ENCODE data around the gene TSR1. TPM values are rescaled to one million over a fixed set of nuclear protein-coding genes. Genes with fewer than 3 reads are reported as not detected.

TSR1 gene
- total and polyA plus RNA-seq, 9 of the 15 experiments (the other 6 are each of a cell fraction or from before 2014, with no cell fraction given): 16.4 to 87.5 (median 55.2) TPM

GRCh38 chr17:2336215-2336851, at the start of gene TSR1 (continued):
- peak; percentile 38 for TF ChIP-seq CREB1 (IDR thresholded peaks at IDR 0.05)
- TF ChIP-seq CREB1 (CRISPR knock-in tag; IDR thresholded peaks at IDR 0.05): 0 out of 2 replicates have a peak, but pooled peaks have one; percentile 12
- no peak for TF ChIP-seq FIP1L1 (IDR thresholded peaks at IDR 0.05; ENCODE audit: low read depth, low read length, poor library complexity, severe bottlenecking)
- TF ChIP-seq DDX20 (tag; IDR thresholded peaks at IDR 0.05; ENCODE audit: low read depth): no peak
- TF ChIP-seq MYNN (IDR thresholded peaks at IDR 0.05): no peak
- no peak for TF ChIP-seq MYNN (CRISPR knock-in tag; IDR thresholded peaks at IDR 0.05)
- TF ChIP-seq E2F1 (CRISPR knock-in tag; IDR thresholded peaks at IDR 0.05): no peak
- TF ChIP-seq CBX3 (IDR thresholded peaks at IDR 0.05; ENCODE audit: borderline replicate concordance in 1 of 2, low read length in 2 of 2): no peak
- TF ChIP-seq EWSR1 (IDR thresholded peaks at IDR 0.05; ENCODE audit: borderline replicate concordance, low read depth, partially characterized antibody): no peak
- TF ChIP-seq PHF21A (IDR thresholded peaks at IDR 0.05; ENCODE audit: borderline replicate concordance, low read depth): no peak
- TF ChIP-seq NFATC3 (IDR thresholded peaks at IDR 0.05): peak; percentile 67; the same call in 1 of the 2 replicates
- TF ChIP-seq IRF9 (tag; IDR thresholded peaks at IDR 0.05): no peak
- TF ChIP-seq MXD1 (CRISPR knock-in tag; IDR thresholded peaks at IDR 0.05; ENCODE audit: borderline replicate concordance, poor library complexity, severe bottlenecking): peak; percentile 88
- no peak for TF ChIP-seq ZNF778 (CRISPR knock-in tag; IDR thresholded peaks at IDR 0.05)
- no peak for TF ChIP-seq NFE2 (IDR thresholded peaks at IDR 0.05; ENCODE audit: low read depth)
- peak; percentile 99 for TF ChIP-seq MYC (IDR thresholded peaks at IDR 0.05; ENCODE audit: low read depth, low read length)
- peak; percentile 97 for TF ChIP-seq MYC (CRISPR knock-in tag; IDR thresholded peaks at IDR 0.05; ENCODE audit: borderline replicate concordance, low read depth)
- no peak for TF ChIP-seq PRPF4 (IDR thresholded peaks at IDR 0.05; ENCODE audit: insufficient read depth, low read depth, low read length, poor library complexity, severe bottlenecking)
- TF ChIP-seq PTTG1 (tag; IDR thresholded peaks at IDR 0.05; ENCODE audit: low read depth): no peak
- peak; percentile 98 for TF ChIP-seq NKRF (IDR thresholded peaks at IDR 0.05; ENCODE audit: borderline replicate concordance)
- no peak for TF ChIP-seq HMGXB4 (CRISPR knock-in tag; IDR thresholded peaks at IDR 0.05)
- TF ChIP-seq GATAD2A (IDR thresholded peaks at IDR 0.05): no peak
- TF ChIP-seq ZNF175 (CRISPR knock-in tag; IDR thresholded peaks at IDR 0.05; ENCODE audit: low read depth): no peak
